Chondrocyte (in vitro differentiated cells): Measurements from ENCODE around the gene LVRN. TPM values are rescaled to one million over a fixed set of nuclear protein-coding genes. Genes with fewer than 3 reads are reported as not detected.

Experiments used
- DNase-seq: peaks from one replicate; pipeline ENCODE4 v3.0.0; 2021; ENCODE audit warnings: mixed read lengths, low spot score
- H3K27ac Mint-ChIP-seq: one replicate; pipeline ENCODE4 v1.8.0; 2021; ENCODE audit warnings: mild to moderate bottlenecking, moderate library complexity, mixed read lengths; ENCODE audit not compliant: unreplicated experiment
- H3K27me3 Mint-ChIP-seq: 2 replicates; pipeline ENCODE4 v1.8.0; 2021; ENCODE audit warnings: low read depth, mixed read lengths
- H3K36me3 Mint-ChIP-seq: 2 replicates; pipeline ENCODE4 v1.8.0; 2021; ENCODE audit warnings: low read depth, mixed read lengths
- H3K4me1 Mint-ChIP-seq: 2 replicates; pipeline ENCODE4 v1.8.0; 2021; ENCODE audit warnings: low read depth, mild to moderate bottlenecking, mixed read lengths
- H3K4me3 Mint-ChIP-seq: one replicate; pipeline ENCODE4 v1.8.0; 2021; ENCODE audit warnings: mild to moderate bottlenecking, moderate library complexity, mixed read lengths; ENCODE audit not compliant: unreplicated experiment
- H3K9me3 Mint-ChIP-seq: 2 replicates; pipeline ENCODE4 v1.8.0; 2021; ENCODE audit warnings: low read depth, mixed read lengths
- CTCF ChIP-seq: fragments of 200-600 bp; sonication (generic); IDR thresholded peaks from 2 replicates; pipeline ENCODE4 v1.5.0; 2021; ENCODE audit warnings: antibody characterized with exemption, mild to moderate bottlenecking, moderate library complexity
- total RNA-seq: library from RNA; stranded (reverse); gene quantifications from 3 replicates; pipeline ENCODE4 v1.2.1, GENCODE V29; 2021

LVRN gene
- total RNA-seq, 1 donor from 2014 or later = 0.62 TPM

GRCh38 chr5:115949096-115949495, 13.2 kb upstream of the LVRN start:
- Mint-ChIP-seq H3K9me3 (no peaks in the 10 kb centered on the region), H3K36me3 (no peaks in the 10 kb centered on the region), H3K4me3 (no peak overlapping the region), H3K27me3 (no peaks in the 10 kb centered on the region), H3K4me1 (peaks cover 4% of the 10 kb centered on the region), H3K27ac (no peak overlapping the region)
- no peak for DNase-seq
- TF ChIP-seq CTCF = no peak

- no peak overlapping the region for H3K4me3 Mint-ChIP-seq
- DNase-seq = no peak
- no peaks in the 10 kb centered on the region for H3K27me3 Mint-ChIP-seq
- H3K36me3 Mint-ChIP-seq = no peaks in the 10 kb centered on the region
- peaks cover 4% of the 10 kb centered on the region for H3K4me1 Mint-ChIP-seq
- no peaks in the 10 kb centered on the region for H3K9me3 Mint-ChIP-seq
- no peak for TF ChIP-seq CTCF
- H3K27ac Mint-ChIP-seq = no peak overlapping the region
Observed at GRCh38 chr5:115952588-115952987, 9.7 kb upstream of the LVRN start.

GRCh38 chr5:115954144-115954543, 8.1 kb upstream of the LVRN start:
- Mint-ChIP-seq H3K27me3 (no peaks in the 10 kb centered on the region), H3K4me1 (peaks cover 2% of the 10 kb centered on the region), H3K36me3 (no peaks in the 10 kb centered on the region), H3K27ac (no peak overlapping the region), H3K4me3 (no peak overlapping the region), H3K9me3 (peaks cover under 1% of the 10 kb centered on the region)
- no peak for TF ChIP-seq CTCF
- DNase-seq = no peak

DNA sequence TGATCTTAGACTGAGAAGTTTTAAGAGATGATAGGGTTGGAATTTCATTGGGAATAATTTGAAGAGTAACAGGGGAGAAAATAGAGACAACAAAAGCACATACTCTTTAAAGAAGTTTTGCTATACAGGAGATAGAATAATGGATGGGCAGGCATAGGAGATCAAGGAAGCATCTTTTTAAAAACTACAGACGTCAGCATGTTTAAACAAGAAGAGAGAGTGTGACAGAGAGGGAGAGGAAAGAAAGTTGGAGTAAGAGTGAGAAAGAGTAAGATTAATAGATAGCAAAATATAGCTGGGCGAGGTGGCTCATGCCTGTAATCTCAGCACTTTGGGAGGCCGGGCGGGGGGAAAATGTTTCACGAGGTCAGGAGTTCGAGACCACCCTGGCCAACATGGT, 5.3 kb upstream of the LVRN start:
- no peak overlapping the region for H3K27ac Mint-ChIP-seq
- H3K27me3 Mint-ChIP-seq = peaks cover 3% of the 10 kb centered on the region
- DNase-seq = no peak
- TF ChIP-seq CTCF = no peak
- H3K9me3 Mint-ChIP-seq = peaks cover 4% of the 10 kb centered on the region
- no peaks in the 10 kb centered on the region for H3K4me1 Mint-ChIP-seq
- H3K4me3 Mint-ChIP-seq = no peak overlapping the region
- H3K36me3 Mint-ChIP-seq = no peaks in the 10 kb centered on the region

GRCh38 chr5:115961381-115962238, 665 bp upstream of the LVRN start:
- DNase-seq = no peak
- no peak for TF ChIP-seq CTCF
- H3K4me1 Mint-ChIP-seq = no peaks in the 10 kb centered on the region
- no peak overlapping the region for H3K4me3 Mint-ChIP-seq
- peaks cover 4% of the 10 kb centered on the region for H3K9me3 Mint-ChIP-seq
- H3K27me3 Mint-ChIP-seq = peaks cover 3% of the 10 kb centered on the region
- H3K27ac Mint-ChIP-seq = no peak overlapping the region
- H3K36me3 Mint-ChIP-seq = no peaks in the 10 kb centered on the region
